ENCODE data around the gene AKT1S1.

GRCh38 chr19:49859682-49860335 lies 17.3 kb downstream of the AKT1S1 start:
- TF ChIP-seq POLR2A (IDR thresholded peaks at IDR 0.05) (no peak), CTCF (IDR thresholded peaks at IDR 0.05) (no peak)
